AG04449 (cell line): ENCODE measurements around the gene EXOC6B.

Source experiments
- CTCF ChIA-PET: fragments of 350-600 bp; formaldehyde crosslinking; extraction: SDS; loops from one replicate; lab custom pipeline; 2021; ENCODE audit warnings: antibody characterized with exemption; lab: Yijun Ruan, JAX
- POLR2A ChIA-PET: fragments of 400-600, 350-600 bp; formaldehyde crosslinking; extraction: SDS; loops from one replicate; lab custom pipeline; 2020; ENCODE audit warnings: antibody characterized with exemption, inconsistent platforms; lab: Yijun Ruan, JAX
- DNase-seq: peaks from one replicate; pipeline ENCODE4 v3.0.0-alpha.2; 2010; ENCODE audit warnings: low read depth, low spot score
- H3K4me3 ChIP-seq: 2 replicates; pipeline ENCODE4 v1.5.1; 2011; ENCODE audit warnings: low read depth, mild to moderate bottlenecking, control low read depth, low read length
- CTCF ChIP-seq: IDR thresholded peaks from one replicate; pipeline ENCODE4 v1.5.1; 2011; ENCODE audit warnings: mild to moderate bottlenecking, moderate library complexity, low read length, control low read depth, inconsistent platforms; ENCODE audit not compliant: insufficient read depth; ENCODE audit errors: missing control alignments

EXOC6B gene

DNA sequence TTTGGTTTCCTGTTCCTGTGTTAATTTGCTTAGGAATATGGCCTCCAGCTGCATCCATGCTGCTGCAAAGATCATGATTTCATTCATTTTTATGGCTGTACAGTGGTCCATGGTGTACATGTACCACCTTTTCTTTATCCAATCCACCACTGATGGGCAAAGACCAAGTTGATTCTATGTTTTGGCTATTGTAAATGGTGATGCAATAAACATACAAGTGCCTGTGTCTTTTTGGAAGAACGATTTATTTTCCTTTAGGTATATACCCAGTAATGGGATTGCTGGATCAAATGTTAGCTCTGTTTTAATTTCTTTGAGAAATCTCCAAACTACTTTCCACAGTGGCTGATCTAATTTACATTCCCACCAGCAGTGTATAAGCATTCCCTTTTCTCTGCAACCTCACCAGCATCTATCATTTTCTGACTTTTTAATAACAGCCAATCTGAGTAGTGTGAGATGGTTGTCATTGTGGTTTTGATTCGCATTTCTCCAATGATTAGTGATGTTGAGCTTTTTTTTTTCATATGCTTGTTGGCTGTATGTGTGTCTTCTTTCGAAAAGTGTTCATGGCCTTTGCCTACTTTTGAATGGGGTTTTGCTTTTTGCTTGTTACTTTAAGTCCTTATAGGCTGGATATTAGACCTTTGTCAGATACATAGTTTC lies 19.4 kb downstream of the EXOC6B start:
- no peak for DNase-seq
- ChIA-PET POLR2A (no interaction called here), CTCF (interaction anchor here (1.5 kb wide), 1 partner anchor 10 kb away, joined by 3 read pairs; no protein-coding TSS in a partner anchor)
- no peak overlapping the region for H3K4me3 ChIP-seq
- TF ChIP-seq CTCF, result no peak

DNA sequence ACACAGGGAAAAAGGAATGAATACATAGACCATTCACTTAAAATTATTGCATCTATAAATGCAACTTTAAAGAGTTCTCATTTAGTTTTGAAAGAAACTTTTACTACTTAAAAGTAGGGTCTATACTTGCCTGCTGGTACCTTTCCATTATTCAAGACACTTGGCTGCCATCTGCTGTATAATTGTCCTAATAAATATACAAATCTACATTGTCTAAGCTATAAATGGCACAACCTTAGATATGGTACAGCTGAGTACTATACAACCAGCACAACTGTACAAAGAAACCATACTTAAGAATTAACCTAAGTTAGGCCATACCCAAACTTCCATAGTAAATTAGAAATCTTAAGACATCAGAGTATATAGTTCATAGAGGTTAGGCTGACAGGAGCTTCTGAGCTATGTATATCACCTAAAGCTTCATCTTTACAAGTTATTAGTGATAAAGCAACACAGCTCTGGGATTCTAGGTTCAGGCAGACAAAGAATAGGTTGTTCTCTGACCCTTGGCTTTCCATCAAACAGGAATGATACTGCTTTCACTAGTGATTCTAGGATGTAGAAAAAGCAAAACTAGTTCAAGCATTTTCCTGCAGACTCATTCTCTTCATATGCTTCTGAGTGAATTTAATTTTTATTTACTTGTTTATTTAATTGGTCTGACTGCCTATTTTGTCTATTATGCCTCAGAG lies 22.1 kb downstream of the EXOC6B start:
- ChIA-PET CTCF (interaction anchor here (0.7 to 1.9 kb wide), 4 partner anchors 11 to 170 kb away, joined by 3 to 5 read pairs (median 4); no protein-coding TSS in a partner anchor), POLR2A (no interaction called here)
- TF ChIP-seq CTCF, result no peak
- no peak for DNase-seq
- H3K4me3 ChIP-seq, result no peak overlapping the region

DNA sequence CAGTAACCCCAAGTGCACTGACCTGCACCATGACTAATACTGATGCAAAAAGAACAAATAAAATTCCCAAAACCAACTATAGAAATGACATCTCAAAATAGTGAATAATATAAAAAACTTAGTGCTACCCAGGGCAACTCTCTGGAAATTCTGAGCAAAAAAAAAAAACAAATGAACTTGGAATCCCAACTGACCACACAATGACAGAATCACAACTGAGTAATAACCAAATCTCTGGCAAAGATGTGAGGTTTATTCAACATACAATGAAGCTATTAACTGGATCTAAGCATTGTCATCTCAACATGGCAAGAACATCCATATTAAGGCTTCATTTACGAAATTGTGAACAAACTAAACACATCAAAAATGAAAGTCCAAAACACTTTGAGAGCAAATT lies 22.7 kb downstream of the EXOC6B start:
- CTCF ChIA-PET, result interaction anchor here (0.7 to 1.9 kb wide), 4 partner anchors 11 to 171 kb away, joined by 3 to 5 read pairs (median 4); no protein-coding TSS in a partner anchor
- no peak for TF ChIP-seq CTCF
- POLR2A ChIA-PET, result no interaction called here
- no peak overlapping the region for H3K4me3 ChIP-seq
- no peak for DNase-seq

GRCh38 chr2:72800492-72800891 lies 25.3 kb downstream of the EXOC6B start:
- ChIA-PET CTCF (interaction anchor here (0.6 to 1.4 kb wide), 4 partner anchors 54 to 350 kb away, joined by 3 to 4 read pairs (median 4); no protein-coding TSS in a partner anchor), POLR2A (no interaction called here)
- TF ChIP-seq CTCF, result no peak
- no peak for DNase-seq
- H3K4me3 ChIP-seq, result no peak overlapping the region

- CTCF ChIA-PET, result interaction anchor here (1.0 to 2.1 kb wide), 2 partner anchors 62 to 64 kb away, joined by 3 to 10 read pairs; no protein-coding TSS in a partner anchor
- POLR2A ChIA-PET, result no interaction called here
- no peak for DNase-seq
- TF ChIP-seq CTCF, result no peak
- no peak overlapping the region for H3K4me3 ChIP-seq
Observed at GRCh38 chr2:72797740-72798139, 28.1 kb downstream of the EXOC6B start.

DNA sequence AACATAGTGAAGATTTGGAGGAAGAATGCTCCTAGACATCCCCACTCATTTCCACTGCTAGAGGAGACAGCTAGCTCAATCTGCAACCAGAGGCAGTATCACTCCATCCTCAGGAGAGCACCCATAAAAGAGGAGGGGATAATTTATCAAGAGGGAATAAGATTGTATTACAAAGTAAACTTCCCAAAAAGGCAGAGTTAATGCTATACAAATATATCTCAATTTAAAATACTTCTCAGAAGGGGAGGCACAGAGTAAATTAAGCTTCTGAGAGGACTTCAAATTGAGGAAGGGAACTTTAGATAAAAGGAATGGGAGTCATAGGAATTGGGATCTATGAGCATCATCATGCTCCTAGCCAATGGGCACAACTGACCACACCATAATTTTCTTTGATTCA lies 29.1 kb downstream of the EXOC6B start:
- CTCF ChIA-PET, result interaction anchor here (0.8 to 2.1 kb wide), 4 partner anchors 9 to 65 kb away, joined by 3 to 10 read pairs (median 4); no protein-coding TSS in a partner anchor
- no peak overlapping the region for H3K4me3 ChIP-seq
- no peak for DNase-seq
- TF ChIP-seq CTCF, result no peak
- POLR2A ChIA-PET, result no interaction called here
